Measurements from ENCODE around the gene EML6. TPM values are rescaled to one million over a fixed set of nuclear protein-coding genes. Genes with fewer than 3 reads are reported as not detected.

The EML6 gene
- total RNA-seq, 1 experiment from 2014 or later, result 1.5 TPM

DNA sequence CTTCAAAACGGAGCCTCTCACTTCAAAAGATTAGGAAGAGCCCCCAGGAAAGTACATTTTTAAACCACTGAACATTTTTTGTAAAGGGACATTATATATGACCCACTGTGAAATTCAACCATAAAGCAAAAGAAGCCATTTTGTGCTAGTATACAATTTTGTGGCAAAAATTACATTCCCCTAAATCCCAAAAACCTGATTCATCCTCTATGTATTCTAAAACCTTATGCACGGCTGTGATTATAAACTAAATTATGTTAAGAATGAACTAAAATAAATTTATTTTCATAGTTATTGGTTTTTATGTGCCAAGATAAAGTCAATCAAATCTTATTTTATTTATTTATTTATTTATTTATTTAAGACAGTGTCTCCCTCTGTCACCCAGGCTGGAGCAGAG lies 278.3 kb downstream of the EML6 start:
- no peak overlapping the region for H3K56ac ChIP-seq (ENCODE audit: insufficient read length, low read depth, low read length)
- H3K23me2 ChIP-seq (ENCODE audit: insufficient read length, low read depth, low read length, poor library complexity, severe bottlenecking), result no peaks in the 10 kb centered on the region
- H3K4me1 ChIP-seq (ENCODE audit: insufficient read depth, low read length), result peaks cover 2% of the 10 kb centered on the region
- no peak overlapping the region for H2AFZ ChIP-seq (ENCODE audit: low read length)
- no peak overlapping the region for H2AK5ac ChIP-seq (ENCODE audit: insufficient read length, low read length)
- H3K9me3 ChIP-seq (ENCODE audit: control insufficient read depth, low read depth, low read length), result no peaks in the 10 kb centered on the region
- H3K9ac ChIP-seq (ENCODE audit: extremely low read depth, insufficient read length, low read length), result no peak overlapping the region
- no peaks in the 10 kb centered on the region for H4K20me1 ChIP-seq (ENCODE audit: control insufficient read depth, insufficient read depth, insufficient read length)
- H3K79me1 ChIP-seq (ENCODE audit: insufficient read depth, low read depth, low read length, poor library complexity, severe bottlenecking), result peaks cover 2% of the 10 kb centered on the region
- H3K18ac ChIP-seq (ENCODE audit: insufficient read length, low read depth, low read length), result no peak overlapping the region
- H3K79me2 ChIP-seq (ENCODE audit: insufficient read depth, low read length), result peaks cover 34% of the 10 kb centered on the region; the same call in 1 of the 2 replicates
- no peak overlapping the region for H3T11ph ChIP-seq (ENCODE audit: low read length)
- H3K4me3 Mint-ChIP-seq, result no peak overlapping the region
- H4K8ac ChIP-seq (replicated peaks; ENCODE audit: insufficient read length, low read depth, low read length), result no peak overlapping the region
- H3K27me3 ChIP-seq (ENCODE audit: insufficient read depth, low read length), result no peaks in the 10 kb centered on the region
- WGBS (ENCODE audit: extremely low coverage, insufficient read length, low lambda C conversion rate), result no CpG with 5 or more reads among the region's 2 CpGs
- no peak overlapping the region for H4K91ac ChIP-seq (ENCODE audit: insufficient read length, low read depth, low read length)
- no peak overlapping the region for H2BK20ac ChIP-seq (ENCODE audit: low read depth, low read length, poor library complexity, severe bottlenecking)
- 0 out of 7 replicates have a peak, but pooled peaks cover 0 to 3% (median 0%) of the 10 kb centered on the region in 3 experiments for H3K36me3 Mint-ChIP-seq (ENCODE audit: insufficient read depth in 1 of 3, low read depth in 3 of 3)
- H2BK5ac ChIP-seq (ENCODE audit: insufficient read length, low read length), result no peak overlapping the region
- peak overlapping the region in 2 of 3 experiments; percentile 27 to 56; a peak in 4 of 7 replicates for H3K27ac Mint-ChIP-seq
- H2BK120ac ChIP-seq (ENCODE audit: low read depth, low read length, poor library complexity, severe bottlenecking), result no peak overlapping the region
- TF ChIP-seq, protein P1, sequence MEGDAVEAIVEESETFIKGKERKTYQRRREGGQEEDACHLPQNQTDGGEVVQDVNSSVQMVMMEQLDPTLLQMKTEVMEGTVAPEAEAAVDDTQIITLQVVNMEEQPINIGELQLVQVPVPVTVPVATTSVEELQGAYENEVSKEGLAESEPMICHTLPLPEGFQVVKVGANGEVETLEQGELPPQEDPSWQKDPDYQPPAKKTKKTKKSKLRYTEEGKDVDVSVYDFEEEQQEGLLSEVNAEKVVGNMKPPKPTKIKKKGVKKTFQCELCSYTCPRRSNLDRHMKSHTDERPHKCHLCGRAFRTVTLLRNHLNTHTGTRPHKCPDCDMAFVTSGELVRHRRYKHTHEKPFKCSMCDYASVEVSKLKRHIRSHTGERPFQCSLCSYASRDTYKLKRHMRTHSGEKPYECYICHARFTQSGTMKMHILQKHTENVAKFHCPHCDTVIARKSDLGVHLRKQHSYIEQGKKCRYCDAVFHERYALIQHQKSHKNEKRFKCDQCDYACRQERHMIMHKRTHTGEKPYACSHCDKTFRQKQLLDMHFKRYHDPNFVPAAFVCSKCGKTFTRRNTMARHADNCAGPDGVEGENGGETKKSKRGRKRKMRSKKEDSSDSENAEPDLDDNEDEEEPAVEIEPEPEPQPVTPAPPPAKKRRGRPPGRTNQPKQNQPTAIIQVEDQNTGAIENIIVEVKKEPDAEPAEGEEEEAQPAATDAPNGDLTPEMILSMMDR (conservative IDR thresholded peaks at IDR 0.05), result no peak
- no peak overlapping the region for H2BK12ac ChIP-seq (ENCODE audit: insufficient read length, low read depth, low read length)
- H3K27me3 Mint-ChIP-seq (ENCODE audit: low read depth), result no peaks in the 10 kb centered on the region
- peaks cover 29 to 46% of the 10 kb centered on the region in 2 experiments for H3K4me1 Mint-ChIP-seq
- no peak overlapping the region for H3K4ac ChIP-seq (ENCODE audit: low read depth, low read length)
- no peak overlapping the region for H3K4me2 ChIP-seq (ENCODE audit: insufficient read depth, insufficient read length, low read length)
- no peaks in the 10 kb centered on the region for H3K9me3 Mint-ChIP-seq
- H3K23ac ChIP-seq (ENCODE audit: insufficient read length, low read depth, low read length), result no peak overlapping the region
- H2BK15ac ChIP-seq (ENCODE audit: low read depth, low read length), result no peak overlapping the region
- no peak for DNase-seq
- H3K14ac ChIP-seq (ENCODE audit: insufficient read depth, low read length), result no peak overlapping the region
- H4K5ac ChIP-seq (ENCODE audit: insufficient read length, low read depth, low read length), result no peak overlapping the region
- H3K27ac ChIP-seq (ENCODE audit: insufficient read length, low read depth, low read length), result no peak overlapping the region
